ENCODE data around the gene GLRX. TPM values are rescaled to one million over a fixed set of nuclear protein-coding genes. Genes with fewer than 3 reads are reported as not detected.

The GLRX gene
- total and polyA plus RNA-seq, 2 of the 4 experiments (the other 2 are of a cell fraction) = 142 to 193 TPM

GRCh38 chr5:95830226-95830625, 7.7 kb upstream of the GLRX start:
- Histone ChIP-seq H3K4me1 (ENCODE audit: control insufficient read depth, insufficient read depth, low read length) (no peaks in the 10 kb centered on the region), H3K23ac (ENCODE audit: low read depth, low read length) (no peak overlapping the region)
- TF ChIP-seq FOS (IDR thresholded peaks at IDR 0.05; ENCODE audit: low read depth, low read length) (no peak), CHD1 (IDR thresholded peaks at IDR 0.05; ENCODE audit: low read depth, low read length) (no peak), MXI1 (IDR thresholded peaks at IDR 0.05; ENCODE audit: borderline replicate concordance, low read depth, low read length) (no peak), MAFK (IDR thresholded peaks at IDR 0.05; ENCODE audit: low read depth, low read length) (no peak), RCOR1 (IDR thresholded peaks at IDR 0.05; ENCODE audit: insufficient replicate concordance, low read length) (no peak), USF2 (IDR thresholded peaks at IDR 0.05; ENCODE audit: low read depth, low read length) (no peak), BHLHE40 (IDR thresholded peaks at IDR 0.05; ENCODE audit: low read depth, low read length) (no peak), CEBPB (IDR thresholded peaks at IDR 0.05; ENCODE audit: low read depth, low read length) (no peak), RAD21 (IDR thresholded peaks at IDR 0.05; ENCODE audit: low read length) (no peak), SMC3 (IDR thresholded peaks at IDR 0.05; ENCODE audit: low read depth, low read length) (no peak), POLR2A (IDR thresholded peaks at IDR 0.05; ENCODE audit: low read depth, low read length) (no peak), NFE2L2 (IDR thresholded peaks at IDR 0.05; ENCODE audit: low read depth, low read length) (no peak), MAZ (IDR thresholded peaks at IDR 0.05; ENCODE audit: borderline replicate concordance, low read depth, low read length) (no peak), RFX5 (IDR thresholded peaks at IDR 0.05; ENCODE audit: low read depth, low read length) (no peak)
- TF ChIP-seq, protein P1, sequence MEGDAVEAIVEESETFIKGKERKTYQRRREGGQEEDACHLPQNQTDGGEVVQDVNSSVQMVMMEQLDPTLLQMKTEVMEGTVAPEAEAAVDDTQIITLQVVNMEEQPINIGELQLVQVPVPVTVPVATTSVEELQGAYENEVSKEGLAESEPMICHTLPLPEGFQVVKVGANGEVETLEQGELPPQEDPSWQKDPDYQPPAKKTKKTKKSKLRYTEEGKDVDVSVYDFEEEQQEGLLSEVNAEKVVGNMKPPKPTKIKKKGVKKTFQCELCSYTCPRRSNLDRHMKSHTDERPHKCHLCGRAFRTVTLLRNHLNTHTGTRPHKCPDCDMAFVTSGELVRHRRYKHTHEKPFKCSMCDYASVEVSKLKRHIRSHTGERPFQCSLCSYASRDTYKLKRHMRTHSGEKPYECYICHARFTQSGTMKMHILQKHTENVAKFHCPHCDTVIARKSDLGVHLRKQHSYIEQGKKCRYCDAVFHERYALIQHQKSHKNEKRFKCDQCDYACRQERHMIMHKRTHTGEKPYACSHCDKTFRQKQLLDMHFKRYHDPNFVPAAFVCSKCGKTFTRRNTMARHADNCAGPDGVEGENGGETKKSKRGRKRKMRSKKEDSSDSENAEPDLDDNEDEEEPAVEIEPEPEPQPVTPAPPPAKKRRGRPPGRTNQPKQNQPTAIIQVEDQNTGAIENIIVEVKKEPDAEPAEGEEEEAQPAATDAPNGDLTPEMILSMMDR (conservative IDR thresholded peaks at IDR 0.05; ENCODE audit: low read depth, low read length) = no peak
- TF ChIP-seq, protein P2, sequence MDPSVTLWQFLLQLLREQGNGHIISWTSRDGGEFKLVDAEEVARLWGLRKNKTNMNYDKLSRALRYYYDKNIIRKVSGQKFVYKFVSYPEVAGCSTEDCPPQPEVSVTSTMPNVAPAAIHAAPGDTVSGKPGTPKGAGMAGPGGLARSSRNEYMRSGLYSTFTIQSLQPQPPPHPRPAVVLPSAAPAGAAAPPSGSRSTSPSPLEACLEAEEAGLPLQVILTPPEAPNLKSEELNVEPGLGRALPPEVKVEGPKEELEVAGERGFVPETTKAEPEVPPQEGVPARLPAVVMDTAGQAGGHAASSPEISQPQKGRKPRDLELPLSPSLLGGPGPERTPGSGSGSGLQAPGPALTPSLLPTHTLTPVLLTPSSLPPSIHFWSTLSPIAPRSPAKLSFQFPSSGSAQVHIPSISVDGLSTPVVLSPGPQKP (IDR thresholded peaks at IDR 0.05; ENCODE audit: borderline replicate concordance, low read depth, low read length) = no peak

More at GRCh38 chr5:95830226-95830625, 7.7 kb upstream of the GLRX start:
- Histone ChIP-seq H4K91ac (ENCODE audit: insufficient read depth, low read depth, low read length) (no peak overlapping the region), H3K18ac (ENCODE audit: low read depth, low read length) (no peak overlapping the region), H3K56ac (ENCODE audit: extremely low read depth, insufficient read depth, low read length) (no peak overlapping the region), H2BK120ac (ENCODE audit: low read depth, low read length) (no peak overlapping the region), H3K9ac (ENCODE audit: low read depth, low read length) (no peak overlapping the region), H3K9me1 (ENCODE audit: insufficient read depth, low read length) (peaks cover 6% of the 10 kb centered on the region), H3K36me3 (ENCODE audit: control insufficient read depth, insufficient read depth, low read length) (no peaks in the 10 kb centered on the region), H2BK15ac (ENCODE audit: low read depth, low read length) (no peak overlapping the region), H3K14ac (replicated peaks; ENCODE audit: low read depth, low read length) (no peak overlapping the region), H3K4ac (ENCODE audit: low read depth, low read length) (no peak overlapping the region), H2AFZ (replicated peaks; ENCODE audit: low read length, poor library complexity) (no peak overlapping the region), H3K27ac (ENCODE audit: insufficient read depth, low read length) (no peak overlapping the region), H4K20me1 (ENCODE audit: insufficient read depth, low read length) (no peaks in the 10 kb centered on the region), H2BK20ac (ENCODE audit: low read depth, low read length) (no peak overlapping the region), H2AK5ac (ENCODE audit: low read depth, low read length) (no peak overlapping the region), H4K8ac (ENCODE audit: low read depth in 2 of 2, low read length in 2 of 2) (no peak overlapping the region), H3K9me3 (ENCODE audit: control insufficient read depth, insufficient read depth, low read length) (no peaks in the 10 kb centered on the region), H4K5ac (ENCODE audit: low read depth, low read length) (no peak overlapping the region), H3K4me3 (ENCODE audit: insufficient read depth, low read depth, low read length) (no peak overlapping the region), H2AK9ac (replicated peaks; ENCODE audit: low read depth, low read length, poor library complexity) (no peak overlapping the region), H3K27me3 (ENCODE audit: control insufficient read depth, insufficient read depth, low read length) (no peaks in the 10 kb centered on the region), H2BK5ac (ENCODE audit: low read depth, low read length, poor library complexity, severe bottlenecking) (no peak overlapping the region), H3K4me2 (ENCODE audit: low read depth, low read length) (no peak overlapping the region), H3K79me1 (ENCODE audit: low read depth in 1 of 2, low read length in 2 of 2) (no peaks in the 10 kb centered on the region)
- DNase-seq = no peak
- ChIA-PET POLR2A (ENCODE audit: unreplicated experiment) (interaction anchor here (1.4 kb wide), 1 partner anchor 8 kb away, joined by 3 read pairs; the partner anchor contains the start of gene GLRX), CTCF (no interaction called here)
- BruUV-seq (replicated peaks) = no TSS peak
- WGBS, 2 experiments (ENCODE audit: extremely low coverage in 2 of 2, insufficient read length in 1 of 2) = no CpG with 5 or more reads among the region's 2 CpGs
- in situ Hi-C loops (cut with MboI; ENCODE audit: low sequenced_read_pairs) = no loop called here
- dilution Hi-C loops (cut with HindIII; ENCODE audit: low sequenced_read_pairs, unreplicated experiment) = no loop called here
- ATAC-seq (ENCODE audit: low read depth) = no peak
- intact Hi-C loops (cut with micrococcal nuclease) = no loop called here
